ENCODE measurements around the gene LMOD2.

Gene LMOD2

GRCh38 chr7:123641901-123642300 is 13.8 kb upstream of the LMOD2 start:
- no peak for DNase-seq

GRCh38 chr7:123643495-123644441 is 11.9 kb upstream of the LMOD2 start:
- DNase-seq: no peak

DNA sequence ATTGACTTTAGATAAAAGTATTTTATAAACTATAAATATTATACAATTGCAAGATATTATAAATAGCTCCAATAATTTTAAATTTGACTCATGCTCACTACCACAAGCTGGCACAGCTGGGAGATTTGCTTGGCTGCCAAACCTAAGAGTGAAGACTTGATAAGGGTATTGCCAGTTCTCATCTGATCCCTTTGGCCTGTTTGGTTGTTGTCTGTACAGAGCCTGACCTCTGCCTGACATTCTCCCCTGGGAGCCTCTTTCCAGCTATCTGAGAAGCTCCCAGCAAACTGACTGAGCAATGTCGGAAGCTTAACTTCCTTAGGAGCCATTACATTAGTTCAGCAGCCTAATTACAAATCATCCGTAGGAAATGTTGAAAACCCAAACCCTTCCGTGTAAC is 10.2 kb upstream of the LMOD2 start:
- DNase-seq: no peak

DNA sequence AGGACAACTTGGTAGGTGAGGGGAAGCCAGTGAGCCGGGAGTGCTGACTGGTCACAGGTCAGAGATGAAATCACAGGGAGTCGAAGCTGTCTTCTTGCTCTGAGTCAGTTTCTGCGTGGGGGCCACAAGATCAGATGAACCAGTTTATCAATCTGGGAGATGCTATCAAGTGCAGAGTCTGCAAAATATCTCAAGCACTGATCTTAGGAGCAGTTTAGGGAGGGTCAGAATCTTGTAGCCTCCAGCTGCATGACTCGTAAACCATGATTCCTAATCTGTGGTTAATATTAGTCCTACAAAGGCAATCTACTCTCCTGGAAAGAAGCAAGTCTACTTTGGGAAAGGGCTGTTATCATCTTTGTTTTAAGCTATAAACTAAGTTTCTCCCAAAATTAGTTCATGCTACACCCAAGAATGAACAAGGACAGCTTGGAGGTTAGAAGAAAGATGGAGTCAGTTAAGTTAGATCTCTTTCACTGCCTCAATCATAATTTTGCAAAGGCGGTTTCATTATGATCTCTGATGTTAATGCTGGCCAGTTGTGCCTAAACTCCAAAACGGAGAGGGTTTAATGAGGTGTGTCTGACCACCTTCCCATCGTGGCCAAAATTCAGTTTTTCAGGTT is 8.4 kb upstream of the LMOD2 start:
- no peak for DNase-seq

- DNase-seq: no peak
Measured at GRCh38 chr7:123649964-123650363, 5.7 kb upstream of the LMOD2 start.

DNA sequence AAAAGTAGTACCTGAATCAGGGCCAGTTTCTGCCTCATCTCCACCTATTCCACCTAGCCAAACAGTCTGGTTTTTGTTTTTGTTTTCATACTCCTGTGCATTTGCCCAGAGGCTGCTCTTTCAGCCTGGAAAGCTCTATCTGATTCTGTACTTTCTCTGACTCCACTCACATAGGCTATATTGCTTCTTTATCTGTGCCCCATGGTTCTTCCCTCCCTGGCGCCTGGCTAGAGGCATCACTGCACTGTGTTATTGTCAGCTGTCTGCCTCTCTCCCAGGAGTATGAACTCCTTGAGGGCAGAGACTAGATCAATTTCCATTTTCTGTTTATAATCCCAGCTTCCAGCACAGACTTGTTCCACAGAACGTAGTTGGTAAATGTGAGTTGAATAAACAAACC is 5.1 kb upstream of the LMOD2 start:
- DNase-seq: no peak

GRCh38 chr7:123652406-123652805 is 3.3 kb upstream of the LMOD2 start:
- DNase-seq: no peak

DNA sequence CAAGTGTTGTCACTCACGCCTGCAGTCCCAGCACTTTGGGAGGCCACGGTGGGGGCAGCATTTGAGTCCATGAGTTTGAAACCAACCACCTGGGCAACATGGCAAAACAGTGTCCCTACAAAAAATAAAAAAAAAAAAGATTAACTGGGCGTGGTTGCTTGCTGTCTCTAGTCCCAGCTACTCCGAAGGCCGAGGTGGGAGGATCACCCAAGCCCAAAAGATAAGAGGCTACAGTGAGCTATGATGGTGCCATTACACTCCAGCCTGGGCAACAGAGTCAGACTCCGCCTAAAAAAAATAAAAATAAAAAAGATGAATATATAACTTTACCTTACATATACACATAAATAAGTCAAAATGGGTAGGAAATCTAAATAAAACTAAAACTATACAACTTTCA is 2.5 kb upstream of the LMOD2 start:
- no peak for DNase-seq

GRCh38 chr7:123656544-123657303 is 1.1 kb downstream of the LMOD2 start:
- no peak for DNase-seq

DNA sequence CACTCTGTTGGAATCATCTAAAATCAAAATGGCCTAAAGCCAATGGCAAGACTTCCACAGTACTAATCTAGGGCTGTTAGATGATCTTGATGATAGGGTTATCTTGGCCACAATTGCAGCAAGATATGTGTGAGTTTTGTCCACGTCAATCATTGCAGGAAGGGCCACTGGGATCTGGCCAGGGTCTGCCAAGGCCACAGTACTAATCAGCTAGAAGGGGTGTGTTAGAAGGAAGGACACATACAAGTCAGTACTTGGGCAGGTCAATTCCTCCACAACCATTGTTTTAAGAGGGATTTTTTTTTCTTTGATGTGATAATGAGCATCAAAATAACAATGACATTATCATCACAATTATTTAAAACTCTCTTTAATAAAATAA is 1.6 kb downstream of the LMOD2 start:
- no peak for DNase-seq

GRCh38 chr7:123658023-123658422 is 2.4 kb downstream of the LMOD2 start:
- no peak for DNase-seq

DNA sequence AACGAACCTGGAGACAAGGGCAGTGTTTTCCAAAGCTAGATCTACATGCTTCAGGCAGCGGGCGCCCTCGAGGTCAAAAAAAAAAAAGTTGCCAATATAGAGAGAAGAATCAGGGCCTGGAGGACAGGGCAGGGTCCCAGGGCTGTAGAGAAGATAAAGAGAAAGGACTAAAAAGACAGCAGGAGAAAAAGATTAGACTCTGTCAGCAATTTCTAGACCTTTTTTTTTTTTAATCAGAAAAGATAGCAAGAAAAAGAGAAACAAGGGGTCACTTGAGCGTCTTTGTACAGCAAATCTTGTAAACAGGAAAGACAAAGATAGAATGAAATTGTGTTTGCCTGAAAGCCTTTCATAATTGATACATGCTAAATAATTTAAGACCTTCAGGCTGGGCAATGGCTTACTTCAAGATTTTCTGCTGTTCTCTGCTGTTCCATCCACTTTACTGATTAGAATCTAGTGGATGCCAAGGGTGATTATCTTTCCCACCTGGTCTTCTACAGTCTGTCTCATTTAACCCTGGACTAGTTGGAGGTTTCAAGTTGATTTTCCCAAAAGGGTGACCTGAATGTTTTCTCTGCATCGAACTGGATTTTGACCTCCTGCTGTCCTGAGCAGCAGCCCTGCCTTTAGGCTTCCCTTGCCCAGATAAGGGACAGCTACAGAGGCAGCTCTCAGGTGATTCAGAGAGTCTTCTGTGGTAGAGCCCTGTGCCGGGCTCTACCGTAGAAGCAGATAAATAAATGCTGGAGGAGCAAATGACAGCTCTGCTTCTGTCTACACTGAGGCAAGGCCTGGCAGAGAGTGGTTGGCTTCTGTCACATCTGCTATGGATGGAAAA is 5.1 kb downstream of the LMOD2 start:
- DNase-seq: no peak

DNA sequence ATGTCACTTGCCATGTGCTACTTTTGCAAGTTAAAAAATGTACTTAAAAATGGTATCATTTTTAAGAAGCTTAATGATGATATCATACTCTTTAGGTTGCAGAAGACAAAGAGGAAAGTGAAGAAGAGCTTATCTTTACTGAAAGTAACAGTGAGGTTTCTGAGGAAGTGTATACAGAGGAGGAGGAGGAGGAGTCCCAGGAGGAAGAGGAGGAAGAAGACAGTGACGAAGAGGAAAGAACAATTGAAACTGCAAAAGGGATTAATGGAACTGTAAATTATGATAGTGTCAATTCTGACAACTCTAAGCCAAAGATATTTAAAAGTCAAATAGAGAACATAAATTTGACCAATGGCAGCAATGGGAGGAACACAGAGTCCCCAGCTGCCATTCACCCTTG is 6.1 kb downstream of the LMOD2 start:
- DNase-seq: no peak

GRCh38 chr7:123662293-123662692 is 6.6 kb downstream of the LMOD2 start:
- no peak for DNase-seq

- no peak for DNase-seq
Measured at GRCh38 chr7:123662755-123663154, 7.1 kb downstream of the LMOD2 start.

- no peak for DNase-seq
Measured at GRCh38 chr7:123663200-123663599, 7.5 kb downstream of the LMOD2 start.

DNA sequence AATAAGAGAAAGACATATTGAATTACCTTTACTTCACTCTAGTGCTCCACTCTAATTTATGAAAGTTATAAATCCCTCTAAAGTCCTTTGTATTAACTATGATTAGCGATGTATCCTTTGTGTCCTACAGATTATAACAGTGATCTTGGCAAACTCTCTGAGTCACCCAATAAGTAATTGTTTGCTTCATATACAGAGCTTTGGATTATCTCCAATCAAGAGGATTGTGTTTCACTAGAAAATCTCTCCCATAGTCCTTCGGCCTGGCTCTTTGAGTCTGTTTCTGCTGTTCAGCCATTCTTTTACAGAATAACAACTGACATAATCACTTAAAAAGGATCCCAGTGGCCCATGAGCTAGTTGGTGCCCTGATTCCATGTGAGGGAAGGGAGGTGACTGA is 9.5 kb downstream of the LMOD2 start:
- DNase-seq: no peak

- DNase-seq: no peak
Measured at GRCh38 chr7:123665896-123666295, 10.2 kb downstream of the LMOD2 start.

DNA sequence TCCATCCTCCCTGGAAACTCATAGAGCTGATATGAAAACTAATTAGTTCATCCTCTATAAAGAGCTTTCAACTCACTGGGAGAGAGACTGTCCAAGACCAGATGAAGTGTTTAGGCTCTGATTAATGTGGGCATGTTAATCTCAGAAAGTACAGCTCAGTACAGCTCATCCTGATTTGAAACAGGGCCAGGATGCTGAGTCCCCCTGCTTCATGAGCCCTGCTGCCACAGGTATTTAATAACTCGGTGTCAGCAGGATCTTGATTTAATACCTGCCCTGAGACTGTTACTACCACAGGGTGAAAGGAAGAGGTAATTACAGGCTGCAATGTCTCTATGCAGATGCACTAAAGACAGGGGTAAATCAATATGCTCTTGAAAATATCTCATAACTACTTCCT is 10.8 kb downstream of the LMOD2 start:
- DNase-seq: no peak

DNA sequence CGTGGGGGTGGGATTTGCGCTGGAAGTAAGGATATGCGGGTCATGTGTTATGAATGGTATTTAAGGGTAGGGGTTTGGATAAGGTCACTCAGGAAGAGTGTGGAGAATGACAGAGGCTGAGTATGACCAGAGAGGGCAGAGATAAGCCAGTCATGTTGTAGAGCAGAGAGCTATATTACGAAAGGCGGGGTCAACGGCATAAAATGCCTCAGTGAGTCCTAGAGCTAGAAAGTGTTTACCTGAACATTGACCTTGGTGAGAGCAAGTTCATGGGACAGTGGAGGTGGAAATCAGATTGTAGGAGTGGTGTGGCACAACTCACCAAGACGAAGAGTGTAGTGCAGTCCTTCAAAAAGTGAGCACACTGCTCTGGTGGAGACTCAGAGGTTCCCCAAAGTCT is 13.8 kb downstream of the LMOD2 start:
- no peak for DNase-seq

- DNase-seq: no peak
Measured at GRCh38 chr7:123673137-123673732, 17.6 kb downstream of the LMOD2 start.

GRCh38 chr7:123673752-123674398 is 18.2 kb downstream of the LMOD2 start:
- DNase-seq: no peak

Data from activated gamma-delta T cell treated with Interleukin-2 at 50 U/mL for 16 hours (primary cell).